ENCODE data around the gene POGZ.

Gene POGZ

DNA sequence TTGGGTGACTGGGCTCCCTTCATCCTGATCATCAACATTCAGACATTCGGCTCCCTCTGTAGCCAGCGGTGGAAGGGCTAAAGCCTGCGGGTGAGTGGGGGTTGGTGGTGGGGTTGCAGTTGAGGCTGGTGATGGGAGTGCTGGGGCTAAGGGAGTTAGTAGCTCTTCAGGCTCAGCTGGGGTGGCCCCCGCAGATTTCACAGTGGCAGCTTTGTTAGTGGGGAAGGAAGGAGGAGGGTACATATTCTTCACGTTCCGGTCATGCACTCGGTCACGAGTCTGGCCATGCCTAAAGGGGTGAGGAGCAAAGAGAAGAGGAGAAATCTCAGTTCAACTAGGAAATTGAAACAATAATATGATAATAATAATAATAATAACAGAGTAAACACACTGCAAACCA is 53.1 kb downstream of the POGZ start:
- CTCF ChIA-PET, result interaction anchor here (1.6 to 2.9 kb wide), 5 partner anchors 8 to 106 kb away, joined by 4 to 10 read pairs (median 7); no protein-coding TSS in a partner anchor
- no peak overlapping the region for H3K4me3 ChIP-seq (ENCODE audit: low read depth, low read length)
- POLR2A ChIA-PET, result no interaction called here
- DNase-seq (ENCODE audit: low read depth, low spot score), result no peak
- TF ChIP-seq, protein P1, sequence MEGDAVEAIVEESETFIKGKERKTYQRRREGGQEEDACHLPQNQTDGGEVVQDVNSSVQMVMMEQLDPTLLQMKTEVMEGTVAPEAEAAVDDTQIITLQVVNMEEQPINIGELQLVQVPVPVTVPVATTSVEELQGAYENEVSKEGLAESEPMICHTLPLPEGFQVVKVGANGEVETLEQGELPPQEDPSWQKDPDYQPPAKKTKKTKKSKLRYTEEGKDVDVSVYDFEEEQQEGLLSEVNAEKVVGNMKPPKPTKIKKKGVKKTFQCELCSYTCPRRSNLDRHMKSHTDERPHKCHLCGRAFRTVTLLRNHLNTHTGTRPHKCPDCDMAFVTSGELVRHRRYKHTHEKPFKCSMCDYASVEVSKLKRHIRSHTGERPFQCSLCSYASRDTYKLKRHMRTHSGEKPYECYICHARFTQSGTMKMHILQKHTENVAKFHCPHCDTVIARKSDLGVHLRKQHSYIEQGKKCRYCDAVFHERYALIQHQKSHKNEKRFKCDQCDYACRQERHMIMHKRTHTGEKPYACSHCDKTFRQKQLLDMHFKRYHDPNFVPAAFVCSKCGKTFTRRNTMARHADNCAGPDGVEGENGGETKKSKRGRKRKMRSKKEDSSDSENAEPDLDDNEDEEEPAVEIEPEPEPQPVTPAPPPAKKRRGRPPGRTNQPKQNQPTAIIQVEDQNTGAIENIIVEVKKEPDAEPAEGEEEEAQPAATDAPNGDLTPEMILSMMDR (IDR thresholded peaks at IDR 0.05; ENCODE audit: insufficient read depth, low read length, missing control alignments), result no peak

DNA sequence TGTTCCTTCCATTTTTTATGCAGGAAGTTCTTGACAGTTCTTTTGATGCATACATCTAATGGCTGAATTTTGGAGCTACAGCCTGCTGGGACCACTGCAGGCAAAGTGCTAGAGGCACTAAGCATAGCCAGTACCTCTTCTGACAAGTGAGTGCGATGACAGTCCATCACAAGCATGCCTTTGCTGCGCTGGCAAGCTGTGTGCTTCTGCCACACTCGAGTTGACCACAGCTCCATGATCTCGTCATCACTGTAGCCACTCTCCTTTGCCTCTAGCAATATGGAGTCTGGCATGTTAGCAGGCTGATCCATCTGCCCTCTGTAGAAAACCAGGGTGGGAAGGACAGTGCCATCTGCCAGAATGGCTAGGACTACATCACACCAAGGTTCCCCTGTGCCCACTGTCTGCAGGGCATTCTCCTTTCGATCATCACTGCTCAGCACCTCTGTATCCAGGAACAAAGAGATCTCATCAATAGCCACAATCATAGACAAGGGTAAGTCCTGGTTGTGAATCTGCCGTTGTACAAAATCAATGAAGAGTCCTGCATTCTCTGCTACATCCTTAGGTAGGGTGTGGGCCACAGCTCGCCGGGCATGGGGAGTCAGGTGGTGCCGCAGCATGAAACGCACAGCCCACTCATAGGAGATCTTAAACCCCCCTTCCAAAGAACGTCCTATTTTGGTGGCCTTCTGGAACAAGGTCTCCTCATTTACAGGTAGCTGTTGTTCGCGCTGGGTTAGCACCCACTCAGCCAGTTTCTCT is 53.9 kb downstream of the POGZ start:
- CTCF ChIA-PET, result interaction anchor here (1.4 to 2.9 kb wide), 5 partner anchors 9 to 105 kb away, joined by 4 to 10 read pairs (median 7); no protein-coding TSS in a partner anchor
- TF ChIP-seq, protein P1 (IDR thresholded peaks at IDR 0.05; ENCODE audit: insufficient read depth, low read length, missing control alignments), result no peak
- POLR2A ChIA-PET, result no interaction called here
- H3K4me3 ChIP-seq (ENCODE audit: low read depth, low read length), result no peak overlapping the region
- DNase-seq (ENCODE audit: low read depth, low spot score), result no peak

DNA sequence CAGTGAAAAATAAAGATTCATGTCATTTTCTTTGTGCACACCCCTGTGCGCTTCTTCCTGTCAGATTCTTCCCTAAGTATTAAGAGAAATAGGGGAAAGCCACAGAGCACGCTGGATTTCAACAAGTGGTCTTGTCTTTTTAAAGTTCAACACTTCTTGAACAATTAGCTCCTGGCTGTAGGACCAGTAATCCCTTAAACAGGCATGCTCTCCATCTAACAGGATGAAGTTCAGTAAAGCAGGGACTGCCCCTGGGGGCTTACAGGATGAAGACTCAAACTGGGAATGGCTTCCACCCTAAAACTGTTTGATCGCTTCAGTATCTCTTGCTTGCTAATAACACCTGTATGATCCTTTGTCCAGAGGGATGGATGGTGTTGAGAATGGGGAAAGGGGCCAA is 55.7 kb downstream of the POGZ start:
- H3K4me3 ChIP-seq (ENCODE audit: low read depth, low read length), result no peak overlapping the region
- TF ChIP-seq, protein P1 (IDR thresholded peaks at IDR 0.05; ENCODE audit: insufficient read depth, low read length, missing control alignments), result no peak
- CTCF ChIA-PET, result interaction anchor here (1.4 to 3.7 kb wide), 5 partner anchors 13 to 331 kb away, joined by 3 to 13 read pairs (median 5); no protein-coding TSS in a partner anchor
- POLR2A ChIA-PET, result no interaction called here
- DNase-seq (ENCODE audit: low read depth, low spot score), result no peak

DNA sequence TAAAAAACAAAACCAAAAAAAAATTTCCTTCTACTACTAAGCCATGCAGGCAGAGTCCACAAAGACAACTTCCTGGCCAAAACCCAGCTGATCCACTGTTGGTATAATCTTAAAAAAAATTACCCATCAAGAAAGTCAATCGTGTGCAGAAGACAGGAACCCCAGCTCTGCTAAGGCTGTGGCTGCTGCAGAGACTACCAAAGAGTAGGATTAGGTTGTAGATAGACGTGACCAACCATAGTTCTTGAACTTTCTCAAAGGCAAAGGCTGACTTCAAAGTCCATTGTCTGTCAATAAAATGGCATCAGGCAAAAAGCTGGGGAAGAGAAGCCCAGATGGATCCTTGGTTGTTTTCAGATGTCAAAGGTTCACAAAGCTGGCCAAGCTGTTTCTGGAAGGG is 56.5 kb downstream of the POGZ start:
- ChIA-PET POLR2A (no interaction called here), CTCF (interaction anchor here (0.6 to 3.7 kb wide), 8 partner anchors 7 to 332 kb away, joined by 3 to 13 read pairs (median 4); no protein-coding TSS in a partner anchor)
- no peak for DNase-seq (ENCODE audit: low read depth, low spot score)
- no peak overlapping the region for H3K4me3 ChIP-seq (ENCODE audit: low read depth, low read length)
- TF ChIP-seq, protein P1 (IDR thresholded peaks at IDR 0.05; ENCODE audit: insufficient read depth, low read length, missing control alignments), result no peak

DNA sequence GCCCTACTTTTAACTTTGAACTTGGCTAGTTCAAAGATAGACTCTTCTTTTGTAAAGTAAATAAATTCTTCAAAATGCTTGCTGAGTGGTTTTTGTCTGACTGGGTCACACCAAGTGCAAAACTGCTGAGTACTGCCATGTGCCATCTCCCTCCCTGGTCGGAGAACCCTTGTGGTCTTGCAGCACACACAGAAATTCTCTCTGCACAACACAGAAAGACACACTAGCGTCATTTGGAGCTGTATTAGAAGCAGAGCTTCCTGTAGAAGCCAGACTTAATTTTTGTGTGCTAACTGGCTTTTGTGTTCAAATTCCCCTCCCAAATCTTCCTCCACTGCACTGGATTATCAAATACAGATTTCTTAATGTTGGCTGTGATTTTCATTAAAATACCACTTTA is 57.4 kb downstream of the POGZ start:
- TF ChIP-seq, protein P1 (IDR thresholded peaks at IDR 0.05; ENCODE audit: insufficient read depth, low read length, missing control alignments), result no peak
- no peak overlapping the region for H3K4me3 ChIP-seq (ENCODE audit: low read depth, low read length)
- no peak for DNase-seq (ENCODE audit: low read depth, low spot score)
- ChIA-PET POLR2A (interaction anchor here (0.6 kb wide), 1 partner anchor 17 kb away, joined by 3 read pairs; no protein-coding TSS in a partner anchor), CTCF (interaction anchor here (0.9 to 3.7 kb wide), 6 partner anchors 8 to 101 kb away, joined by 3 to 13 read pairs (median 4); no protein-coding TSS in a partner anchor)

DNA sequence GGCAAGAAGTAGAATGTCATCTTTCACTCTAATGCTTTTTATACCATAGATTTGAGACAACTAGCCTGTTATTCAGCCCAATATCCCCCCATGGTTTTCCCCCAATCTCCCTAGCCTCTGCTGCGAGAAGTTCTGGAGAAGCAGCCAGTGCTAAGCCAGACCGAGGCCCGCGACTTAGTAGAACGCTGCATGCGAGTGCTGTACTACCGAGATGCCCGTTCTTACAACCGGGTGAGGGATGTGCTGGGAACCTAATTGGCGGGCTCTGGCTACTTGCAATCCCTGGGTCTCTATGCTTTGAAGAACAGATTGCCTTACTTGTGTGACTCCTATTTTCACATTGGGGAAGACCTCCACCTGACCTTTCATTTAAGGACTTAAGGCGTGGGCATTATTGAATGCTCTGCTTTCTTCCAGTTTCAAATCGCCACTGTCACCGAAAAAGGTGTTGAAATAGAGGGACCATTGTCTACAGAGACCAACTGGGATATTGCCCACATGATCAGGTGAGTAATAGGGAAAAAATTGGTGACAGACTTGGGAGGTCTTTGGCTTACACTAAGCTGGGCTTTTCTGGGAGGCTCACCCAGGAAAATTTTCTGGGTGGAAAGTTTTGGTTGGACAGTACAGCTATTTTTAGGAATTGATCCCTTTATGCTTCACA is 58.0 kb downstream of the POGZ start:
- ChIA-PET CTCF (interaction anchor here (1.0 to 3.7 kb wide), 4 partner anchors 9 to 100 kb away, joined by 3 to 13 read pairs (median 4); no protein-coding TSS in a partner anchor), POLR2A (no interaction called here)
- TF ChIP-seq, protein P1 (IDR thresholded peaks at IDR 0.05; ENCODE audit: insufficient read depth, low read length, missing control alignments), result no peak
- H3K4me3 ChIP-seq (ENCODE audit: low read depth, low read length), result no peak overlapping the region
- DNase-seq (ENCODE audit: low read depth, low spot score), result no peak

All from AG04449 (cell line).